HL-60/S4 treated with retinoic acid at 250 ng/mL for 4 days and 3 days (cell line): ENCODE measurements around the gene ZPBP.
"Not testable (repeated sequence)": the region's sequence is repeated elsewhere in the genome, so short reads cannot be mapped to it uniquely, and the experiment has no call there.

ENCODE experiments used
- in situ Hi-C: fragments of 300-500 bp; cut with MboI; formaldehyde crosslinking; loops from 2 replicates; pipeline ENCODE4 v1.7.0; 2022; ENCODE audit warnings: low sequenced_read_pairs

ZPBP gene

GRCh38 chr7:50047716-50048115 is 45.3 kb downstream of the ZPBP start:
- in situ Hi-C loops, result no loop called here

- in situ Hi-C loops, result not testable (repeated sequence)
These were observed 51.9 kb downstream of the ZPBP start for GRCh38 chr7:50041165-50041564.

GRCh38 chr7:50037086-50037485 is 56.0 kb downstream of the ZPBP start:
- in situ Hi-C loops, result no loop called here

GRCh38 chr7:50022991-50023390 is 70.1 kb downstream of the ZPBP start:
- in situ Hi-C loops, result no loop called here

GRCh38 chr7:50022451-50022850 is 70.6 kb downstream of the ZPBP start:
- in situ Hi-C loops, result no loop called here

GRCh38 chr7:49995681-49996080 is 97.4 kb downstream of the ZPBP start:
- in situ Hi-C loops, result no loop called here

- in situ Hi-C loops, result no loop called here
These were observed 106.9 kb downstream of the ZPBP start for GRCh38 chr7:49986191-49986590.

GRCh38 chr7:49980465-49980864 is 112.6 kb downstream of the ZPBP start:
- in situ Hi-C loops, result no loop called here

GRCh38 chr7:49976238-49976637 is 116.8 kb downstream of the ZPBP start:
- in situ Hi-C loops, result no loop called here

- in situ Hi-C loops, result no loop called here
These were observed 119.0 kb downstream of the ZPBP start for GRCh38 chr7:49974035-49974434.

GRCh38 chr7:49937608-49938007 is 155.4 kb downstream of the ZPBP start:
- in situ Hi-C loops, result no loop called here

- in situ Hi-C loops, result no loop called here
These were observed 161.4 kb downstream of the ZPBP start for GRCh38 chr7:49931627-49932026.

- in situ Hi-C loops, result no loop called here
These were observed 164.3 kb downstream of the ZPBP start for GRCh38 chr7:49928787-49929186.

GRCh38 chr7:49927631-49928030 is 165.4 kb downstream of the ZPBP start:
- in situ Hi-C loops, result no loop called here

- in situ Hi-C loops, result no loop called here
These were observed 166.3 kb downstream of the ZPBP start for GRCh38 chr7:49926720-49927119.

GRCh38 chr7:49911909-49912308 is 181.1 kb downstream of the ZPBP start:
- in situ Hi-C loops, result no loop called here

GRCh38 chr7:49894543-49894942 is 198.5 kb downstream of the ZPBP start:
- in situ Hi-C loops, result no loop called here

GRCh38 chr7:49893131-49893530 is 199.9 kb downstream of the ZPBP start:
- in situ Hi-C loops, result no loop called here

- in situ Hi-C loops, result no loop called here
These were observed 200.6 kb downstream of the ZPBP start for GRCh38 chr7:49892481-49892880.
